OCI-LY3 (cell line): ENCODE measurements around the gene EDRF1.
"Not testable (repeated sequence)": the region's sequence is repeated elsewhere in the genome, so short reads cannot be mapped to it uniquely, and the experiment has no call there.

Source experiments
- H2AFZ ChIP-seq: fragments of 200-600, 300-600 bp; shearing (Covaris generic); 2 replicates; pipeline ENCODE4 v1.6.0; 2014; ENCODE audit warnings: antibody characterized with exemption, low read depth, low read length
- H3K27ac ChIP-seq: fragments of 200-600, 300-600 bp; sonication (generic); 2 replicates; pipeline ENCODE4 v1.5.1; 2014; ENCODE audit warnings: mild to moderate bottlenecking, low read length, moderate library complexity, mixed read lengths
- H3K27me3 ChIP-seq: fragments of 200-600, 300-600 bp; sonication (generic); 2 replicates; pipeline ENCODE4 v1.6.1; 2014; ENCODE audit warnings: low read depth, low read length, mixed read lengths
- H3K36me3 ChIP-seq: fragments of 200-600, 300-600 bp; sonication (generic); replicated peaks from 2 replicates; pipeline ENCODE3; 2014; ENCODE audit warnings: low read depth, low read length, mixed read lengths
- H3K4me1 ChIP-seq: fragments of 300-600, 200-600 bp; sonication (generic); 2 replicates; pipeline ENCODE4 v1.6.1; 2014; ENCODE audit warnings: low read length, mixed read lengths
- H3K4me2 ChIP-seq: fragments of 200-600, 300-600 bp; sonication (generic); 2 replicates; pipeline ENCODE4 v1.6.1; 2014; ENCODE audit warnings: low read length, mixed read lengths
- H3K4me3 ChIP-seq: fragments of 300-600, 200-600 bp; sonication (generic); 2 replicates; pipeline ENCODE4 v1.5.1; 2014; ENCODE audit warnings: antibody characterized with exemption, mild to moderate bottlenecking, low read length, moderate library complexity
- H3K79me2 ChIP-seq: fragments of 300-600, 200-600 bp; shearing (Covaris generic); 2 replicates; pipeline ENCODE4 v1.6.1; 2014; ENCODE audit warnings: mild to moderate bottlenecking, low read length, mixed read lengths
- H3K9ac ChIP-seq: fragments of 300-600, 200-600 bp; shearing (Covaris generic); 2 replicates; pipeline ENCODE4 v1.6.0; 2014; ENCODE audit warnings: mild to moderate bottlenecking, low read length, moderate library complexity
- H3K9me3 ChIP-seq: fragments of 200-600, 300-600 bp; shearing (Covaris generic); 2 replicates; pipeline ENCODE4 v1.6.1; 2014; ENCODE audit warnings: low read length, mixed read lengths; ENCODE audit not compliant: insufficient read depth
- H4K20me1 ChIP-seq: fragments of 200-600, 300-600 bp; sonication (generic); 2 replicates; pipeline ENCODE4 v1.6.1; 2016; ENCODE audit warnings: low read length, mixed read lengths; ENCODE audit not compliant: insufficient read depth
- CTCF ChIP-seq: fragments of 200-600, 300-600 bp; sonication (generic); IDR thresholded peaks from 2 replicates; pipeline ENCODE4 v1.5.1; 2014; ENCODE audit warnings: antibody characterized with exemption, low read length, low read depth
- EZH2phosphoT487 ChIP-seq: fragments of 200-600 bp; shearing (Covaris generic); IDR thresholded peaks from 2 replicates; pipeline ENCODE4 v1.6.1; 2018; ENCODE audit warnings: antibody characterized with exemption, mixed run types, low read depth

EDRF1 gene

GRCh38 chr10:125709553-125710474 lies 9.7 kb upstream of the EDRF1 start:
- H3K4me2 ChIP-seq = no peak overlapping the region

GRCh38 chr10:125711110-125711750 lies 8.3 kb upstream of the EDRF1 start:
- Histone ChIP-seq H3K79me2 (no peaks in the 10 kb centered on the region), H3K36me3 (no peaks in the 10 kb centered on the region), H3K4me2 (no peak overlapping the region), H4K20me1 (no peaks in the 10 kb centered on the region), H3K27ac (no peak overlapping the region), H2AFZ (no peak overlapping the region), H3K9ac (no peak overlapping the region), H3K4me1 (no peaks in the 10 kb centered on the region), H3K27me3 (no peaks in the 10 kb centered on the region; the same call in 1 of the 2 replicates), H3K4me3 (no peak overlapping the region), H3K9me3 (no peaks in the 10 kb centered on the region)
- TF ChIP-seq CTCF (no peak), EZH2phosphoT487 (no peak)

More at GRCh38 chr10:125709553-125710474, 9.7 kb upstream of the EDRF1 start:
- H3K4me3 ChIP-seq = no peak overlapping the region
- H3K36me3 ChIP-seq = no peaks in the 10 kb centered on the region
- H3K9me3 ChIP-seq = no peaks in the 10 kb centered on the region
- TF ChIP-seq EZH2phosphoT487 (no peak), CTCF (no peak)
- H2AFZ ChIP-seq = no peak overlapping the region
- H3K79me2 ChIP-seq = no peaks in the 10 kb centered on the region
- no peak overlapping the region for H3K27ac ChIP-seq
- H3K9ac ChIP-seq = no peak overlapping the region
- H4K20me1 ChIP-seq = no peaks in the 10 kb centered on the region
- H3K4me1 ChIP-seq = no peaks in the 10 kb centered on the region
- H3K27me3 ChIP-seq = no peaks in the 10 kb centered on the region; the same call in 1 of the 2 replicates

- H3K4me1 ChIP-seq, H3K27me3 ChIP-seq, H2AFZ ChIP-seq, H3K4me2 ChIP-seq, H3K4me3 ChIP-seq, H3K36me3 ChIP-seq, H3K9me3 ChIP-seq, H3K79me2 ChIP-seq, H3K27ac ChIP-seq, H4K20me1 ChIP-seq, H3K9ac ChIP-seq: not testable (repeated sequence)
Observed at GRCh38 chr10:125714728-125715127, 4.8 kb upstream of the EDRF1 start.

GRCh38 chr10:125720002-125720382 lies 483 bp downstream of the EDRF1 start:
- Histone ChIP-seq H3K27ac (peak overlapping the region; percentile 77), H2AFZ (no peak overlapping the region; the same call in 1 of the 2 replicates), H3K4me1 (peaks cover 19% of the 10 kb centered on the region), H3K4me2 (peak overlapping the region; percentile 67), H3K9me3 (no peaks in the 10 kb centered on the region), H3K36me3 (peaks cover 35% of the 10 kb centered on the region), H4K20me1 (no peaks in the 10 kb centered on the region), H3K9ac (peak overlapping the region; percentile 92), H3K4me3 (peak overlapping the region; percentile 93), H3K27me3 (no peaks in the 10 kb centered on the region), H3K79me2 (peaks cover 33% of the 10 kb centered on the region)
- TF ChIP-seq EZH2phosphoT487 (no peak), CTCF (no peak)
